ENCODE data around the gene ATP8A1. TPM values are rescaled to one million over a fixed set of nuclear protein-coding genes. Genes with fewer than 3 reads are reported as not detected.
"Not testable (repeated sequence)": the region's sequence is repeated elsewhere in the genome, so short reads cannot be mapped to it uniquely, and the experiment has no call there.

ATP8A1 gene
- total RNA-seq, 2 donors from 2014 or later = 18.6 to 74.0 TPM

GRCh38 chr4:42473071-42473684 lies 183.7 kb downstream of the ATP8A1 start:
- Histone ChIP-seq H3K27ac (no peak overlapping the region), H3K36me3 (no peaks in the 10 kb centered on the region), H3K4me1 (replicated peaks) (no peaks in the 10 kb centered on the region), H3K27me3 (replicated peaks; ENCODE audit: insufficient read depth) (no peaks in the 10 kb centered on the region), H3K9me3 (no peaks in the 10 kb centered on the region), H3K4me3 (no peak overlapping the region)
- WGBS = 71% methylated on average over 3 of the region's 3 CpGs
- intact Hi-C loops (cut with DNase I) = no loop called here
- TF ChIP-seq POLR2AphosphoS5 (IDR thresholded peaks at IDR 0.05) = no peak
- TF ChIP-seq POLR2A (IDR thresholded peaks at IDR 0.05) = no peak
- no peak for TF ChIP-seq CTCF (IDR thresholded peaks at IDR 0.05)
- DNase-seq (ENCODE audit: low spot score) = no peak

- 88% methylated on average over 3 of the region's 3 CpGs for WGBS
- no peak for DNase-seq (ENCODE audit: low spot score)
- TF ChIP-seq POLR2AphosphoS5 (IDR thresholded peaks at IDR 0.05) (no peak), CTCF (IDR thresholded peaks at IDR 0.05) (no peak)
- no peak overlapping the region for H3K27ac ChIP-seq
- no peaks in the 10 kb centered on the region for H3K36me3 ChIP-seq
- no peaks in the 10 kb centered on the region for H3K9me3 ChIP-seq
- intact Hi-C loops (cut with DNase I) = no loop called here
- no peak overlapping the region for H3K4me3 ChIP-seq
- no peaks in the 10 kb centered on the region for H3K4me1 ChIP-seq (replicated peaks)
- H3K27me3 ChIP-seq (replicated peaks; ENCODE audit: insufficient read depth) = no peaks in the 10 kb centered on the region
These were observed 185.0 kb downstream of the ATP8A1 start for GRCh38 chr4:42471896-42472295.

GRCh38 chr4:42470023-42470422 lies 186.9 kb downstream of the ATP8A1 start:
- no peak for TF ChIP-seq POLR2A (IDR thresholded peaks at IDR 0.05)
- TF ChIP-seq POLR2AphosphoS5 (IDR thresholded peaks at IDR 0.05) = no peak
- no peak for TF ChIP-seq CTCF (IDR thresholded peaks at IDR 0.05)
- Histone ChIP-seq H3K4me1 (replicated peaks) (no peaks in the 10 kb centered on the region), H3K27ac (no peak overlapping the region), H3K9me3 (no peaks in the 10 kb centered on the region), H3K4me3 (no peak overlapping the region), H3K36me3 (no peaks in the 10 kb centered on the region), H3K27me3 (replicated peaks; ENCODE audit: insufficient read depth) (no peaks in the 10 kb centered on the region)
- intact Hi-C loops (cut with DNase I) = no loop called here
- WGBS = 84% methylated on average over 5 of the region's 5 CpGs
- no peak for DNase-seq (ENCODE audit: low spot score)

GRCh38 chr4:42467777-42468176 lies 189.1 kb downstream of the ATP8A1 start:
- H3K9me3 ChIP-seq; H3K4me1 ChIP-seq (replicated peaks); intact Hi-C loops (cut with DNase I); H3K27me3 ChIP-seq (replicated peaks; ENCODE audit: insufficient read depth); H3K27ac ChIP-seq; H3K4me3 ChIP-seq; H3K36me3 ChIP-seq; DNase-seq (ENCODE audit: low spot score): not testable (repeated sequence)
- 61% methylated on average over 3 of the region's 3 CpGs for WGBS

- intact Hi-C loops (cut with DNase I) = no loop called here
- no peaks in the 10 kb centered on the region for H3K27me3 ChIP-seq (replicated peaks; ENCODE audit: insufficient read depth)
These were observed 190.5 kb downstream of the ATP8A1 start for GRCh38 chr4:42466273-42466844.

More at GRCh38 chr4:42466273-42466844, 190.5 kb downstream of the ATP8A1 start:
- Histone ChIP-seq H3K9me3 (no peaks in the 10 kb centered on the region), H3K4me3 (no peak overlapping the region), H3K4me1 (replicated peaks) (no peaks in the 10 kb centered on the region), H3K36me3 (no peaks in the 10 kb centered on the region), H3K27ac (no peak overlapping the region)
- WGBS = 74% methylated on average over 2 of the region's 2 CpGs
- no peak for TF ChIP-seq POLR2A (IDR thresholded peaks at IDR 0.05)
- TF ChIP-seq CTCF (IDR thresholded peaks at IDR 0.05) = no peak
- no peak for TF ChIP-seq POLR2AphosphoS5 (IDR thresholded peaks at IDR 0.05)
- DNase-seq (ENCODE audit: low spot score) = no peak

Data from prostate gland (tissue), 2 donors.